Kidney tubule cell (primary cell): ENCODE data around the gene GOLPH3.
A peak's percentile ranks its signal among the peaks of the same experiment; 100 is the strongest.

Experiments used
- DNase-seq: peaks from one replicate; pipeline ENCODE4 v3.0.0-alpha.2; 2018; ENCODE audit warnings: low spot score

The GOLPH3 gene

DNA sequence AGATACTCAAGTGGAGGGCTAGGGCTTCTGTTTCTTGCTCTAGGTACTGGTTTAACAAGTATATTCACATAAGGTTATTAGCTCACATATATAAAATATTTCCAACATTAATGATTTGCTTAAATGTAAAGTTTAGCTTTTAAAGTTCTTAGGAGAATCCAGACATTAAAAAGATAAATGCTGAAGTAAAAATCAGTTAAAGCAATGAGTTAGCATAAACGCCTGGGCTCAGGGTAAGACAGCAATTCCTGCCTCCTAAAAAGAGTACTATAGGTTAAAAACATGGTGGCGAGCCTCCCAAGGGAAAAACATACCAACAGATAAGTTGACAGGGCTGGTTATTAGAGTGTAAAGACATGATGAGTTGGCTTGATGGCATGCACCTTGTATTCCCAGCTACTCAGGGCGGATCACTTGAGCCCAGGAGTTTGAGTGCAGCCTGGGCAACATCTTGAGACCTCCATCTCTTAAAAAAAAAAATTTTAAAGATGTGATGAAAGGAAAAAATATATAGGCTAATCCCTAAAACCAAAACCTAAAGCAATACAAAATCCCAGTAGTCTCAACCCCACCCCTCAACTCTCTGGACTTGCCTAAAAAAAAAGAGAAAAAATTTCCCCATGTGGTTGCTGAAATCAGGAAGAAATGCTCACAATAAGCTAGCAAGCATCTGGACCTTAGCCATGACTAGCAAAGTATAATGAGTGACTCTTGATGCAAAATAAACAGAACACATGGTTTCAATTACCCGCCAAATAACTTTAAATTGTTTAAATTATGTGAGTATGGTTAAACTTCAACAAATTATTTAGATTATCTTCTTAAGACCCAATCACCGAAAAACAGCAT lies 3.6 kb downstream of the GOLPH3 start:
- DNase-seq = peak; percentile 60

DNA sequence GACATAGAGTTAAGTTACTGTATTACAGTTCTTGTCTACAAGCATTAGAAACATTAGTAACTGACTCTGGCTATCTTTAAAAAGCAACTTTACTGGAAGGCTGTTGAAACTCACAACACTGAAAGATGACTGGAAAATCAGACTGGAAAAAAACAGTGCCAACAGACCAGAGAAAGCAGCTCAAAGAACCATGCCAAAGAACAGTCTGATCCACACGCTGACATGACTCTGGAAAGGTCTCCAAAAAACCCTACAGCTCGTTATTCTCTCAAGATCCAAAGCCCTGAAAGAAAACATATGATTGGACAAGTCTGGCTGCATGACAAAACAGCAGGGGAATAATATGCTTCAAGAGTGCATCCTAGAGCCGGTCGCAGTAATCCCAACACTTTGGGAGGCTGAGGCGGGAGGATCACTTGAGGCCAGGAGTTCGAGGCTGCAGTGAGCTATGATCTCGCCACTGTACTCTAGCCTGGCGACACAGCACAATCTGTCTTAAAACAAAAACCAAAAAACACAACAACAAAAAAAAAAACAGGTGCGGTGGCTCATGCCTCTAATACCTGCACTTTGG lies 5.6 kb downstream of the GOLPH3 start:
- DNase-seq = no peak

DNA sequence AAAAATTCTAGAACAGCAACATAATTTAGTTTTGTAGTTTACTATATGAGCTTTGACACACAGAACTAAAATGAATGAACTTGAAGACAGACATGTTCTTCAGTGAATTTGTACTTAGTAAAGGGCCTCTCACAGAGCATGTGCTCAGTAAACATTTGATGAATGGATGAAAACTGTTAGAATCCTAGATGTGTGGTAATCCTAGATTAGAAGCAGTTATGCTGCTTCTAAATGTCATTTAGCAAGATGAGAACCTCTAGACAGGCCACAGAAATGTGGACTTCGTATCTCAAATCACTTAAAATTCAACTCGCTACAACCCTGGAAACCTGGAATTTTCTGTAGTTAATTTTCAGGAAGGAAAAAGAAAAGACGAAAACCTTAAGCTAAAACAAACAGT lies 8.5 kb downstream of the GOLPH3 start:
- no peak for DNase-seq

DNA sequence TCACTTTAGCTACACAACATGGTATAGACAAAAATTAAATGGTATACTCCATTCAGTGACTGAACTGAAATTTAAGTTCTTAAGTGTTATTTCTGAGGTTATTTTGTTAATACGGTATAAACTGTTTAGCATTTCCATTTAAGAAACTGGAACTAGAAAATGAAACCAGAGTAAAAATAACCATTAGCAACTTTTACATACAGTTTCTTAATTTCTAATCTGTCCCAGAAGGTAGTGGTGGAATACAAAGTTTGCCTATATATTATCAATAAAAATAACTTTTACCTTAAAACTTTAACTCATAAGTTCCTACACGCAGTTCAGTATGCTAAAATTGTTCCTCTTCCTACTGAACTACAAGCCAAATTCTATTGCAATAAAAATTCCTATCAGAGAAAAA lies 10.3 kb downstream of the GOLPH3 start:
- no peak for DNase-seq

DNA sequence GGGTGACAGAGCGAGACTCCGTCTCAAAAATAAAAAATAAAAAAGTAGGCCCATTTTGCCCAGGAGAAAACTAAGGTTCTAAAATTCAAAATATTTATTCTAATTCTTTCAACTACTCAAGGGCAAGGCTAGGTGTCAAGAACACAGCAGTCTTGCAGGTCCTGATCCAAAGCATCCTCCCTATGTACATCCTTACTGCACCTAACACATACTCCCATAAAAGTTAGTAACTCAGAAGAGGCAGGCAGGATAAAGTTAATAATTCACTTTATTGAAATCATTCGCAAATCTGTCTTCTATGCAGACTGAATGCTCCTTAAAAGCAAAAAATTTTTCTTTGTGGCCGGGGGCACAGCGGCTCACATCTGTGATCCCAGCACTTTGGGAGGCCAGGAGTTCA lies 11.1 kb downstream of the GOLPH3 start:
- no peak for DNase-seq

DNA sequence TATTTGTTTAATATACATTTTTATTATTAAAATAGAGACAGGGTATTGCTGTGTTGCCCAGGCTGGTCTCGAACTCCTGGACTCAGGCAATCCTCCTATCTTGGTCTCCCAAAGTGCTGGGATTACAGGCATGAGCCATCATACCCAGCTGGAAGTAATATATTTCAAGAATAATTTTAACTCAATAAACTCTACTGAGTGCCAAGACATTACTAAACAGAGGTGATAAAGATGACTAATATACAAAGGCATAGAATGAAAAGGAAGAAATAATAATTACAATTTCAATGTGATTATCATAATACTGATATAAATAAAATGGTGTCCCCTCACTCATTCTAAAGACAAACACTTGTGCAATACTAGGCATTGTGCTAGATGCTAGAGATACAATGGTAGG lies 13.9 kb downstream of the GOLPH3 start:
- DNase-seq = no peak

DNA sequence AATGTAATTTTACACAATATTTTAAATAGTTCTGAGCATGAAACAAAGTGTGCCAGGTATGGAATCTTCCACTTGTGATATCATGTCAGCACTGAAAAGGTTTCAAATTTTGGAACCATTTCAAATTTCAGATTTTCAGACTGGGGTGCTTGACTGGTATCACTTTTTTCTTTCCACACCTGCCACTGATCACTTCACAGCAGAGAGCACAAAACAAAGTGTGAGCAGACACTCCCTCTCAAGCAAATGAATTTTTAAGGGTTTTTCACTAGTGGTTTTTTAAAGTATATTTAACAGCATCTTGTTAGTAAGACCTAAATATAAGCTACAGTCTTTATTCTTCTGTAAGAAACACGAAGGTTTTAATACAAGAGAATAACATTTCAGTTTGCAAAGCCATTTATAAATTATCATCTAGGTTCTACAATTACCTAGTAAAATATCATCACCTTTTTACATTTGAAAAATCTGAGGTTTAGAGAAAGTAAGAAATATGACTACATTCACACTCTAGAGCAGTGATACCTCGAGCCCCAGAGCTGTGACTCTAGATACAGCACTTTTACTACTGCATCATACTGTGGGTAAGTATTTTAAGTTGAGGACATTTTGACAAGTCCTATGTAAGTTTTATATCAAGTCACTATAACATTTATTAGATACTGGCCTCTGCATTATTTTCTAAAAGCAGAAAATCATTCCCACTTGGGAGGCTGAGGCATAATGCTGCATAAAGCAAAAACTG lies 14.6 kb downstream of the GOLPH3 start:
- no peak for DNase-seq

DNA sequence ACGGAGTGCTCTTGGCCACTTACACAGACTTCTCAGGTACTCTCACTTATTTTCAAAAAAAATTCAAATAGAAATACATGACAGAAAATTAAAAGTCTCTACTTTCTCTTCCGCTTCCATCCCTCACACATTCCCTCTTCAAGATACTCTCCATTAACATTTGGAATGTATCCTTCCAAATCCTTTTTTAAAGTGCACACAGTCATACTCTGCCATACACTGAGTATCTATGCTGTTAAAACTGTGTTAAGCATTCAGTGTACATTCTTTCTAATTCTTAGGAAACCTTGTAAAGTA lies 15.5 kb downstream of the GOLPH3 start:
- no peak for DNase-seq

DNA sequence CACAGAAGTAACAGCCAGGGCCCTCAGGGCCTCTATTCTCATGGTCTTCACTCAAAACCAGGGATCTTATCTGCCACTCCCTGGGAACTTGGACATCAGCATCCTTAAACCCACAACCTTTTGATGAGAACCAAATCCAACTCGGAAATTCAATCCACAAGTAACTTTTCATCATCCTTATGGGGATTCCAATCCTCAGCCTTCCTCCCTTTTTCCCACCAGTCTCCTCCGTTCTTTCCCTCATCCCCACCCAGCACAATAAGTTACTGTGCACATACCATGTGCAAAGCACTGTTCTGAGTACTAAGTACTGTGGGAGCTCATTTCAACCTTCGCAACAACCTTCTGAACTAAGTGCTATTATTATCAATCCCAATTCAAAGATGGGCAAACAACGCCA lies 17.0 kb downstream of the GOLPH3 start:
- no peak for DNase-seq

DNA sequence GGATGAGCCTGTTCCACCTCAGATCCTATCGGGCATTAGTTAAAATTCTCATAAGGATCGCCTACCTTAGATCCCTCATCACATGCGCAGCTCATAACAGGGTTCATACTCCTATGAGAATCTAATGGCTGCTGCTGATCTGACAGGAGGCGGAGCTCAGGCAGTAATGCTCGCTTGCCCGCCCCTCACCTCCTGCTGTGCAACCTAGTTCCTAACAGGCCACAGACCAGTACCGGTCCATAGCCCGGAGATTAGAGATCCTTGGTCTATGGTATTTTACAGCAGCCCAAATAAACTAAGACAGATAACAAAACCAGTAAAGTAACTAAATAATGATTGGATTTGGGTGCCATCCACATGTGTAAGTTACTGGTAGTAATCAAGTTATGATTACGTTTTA lies 17.5 kb downstream of the GOLPH3 start:
- DNase-seq = no peak

DNA sequence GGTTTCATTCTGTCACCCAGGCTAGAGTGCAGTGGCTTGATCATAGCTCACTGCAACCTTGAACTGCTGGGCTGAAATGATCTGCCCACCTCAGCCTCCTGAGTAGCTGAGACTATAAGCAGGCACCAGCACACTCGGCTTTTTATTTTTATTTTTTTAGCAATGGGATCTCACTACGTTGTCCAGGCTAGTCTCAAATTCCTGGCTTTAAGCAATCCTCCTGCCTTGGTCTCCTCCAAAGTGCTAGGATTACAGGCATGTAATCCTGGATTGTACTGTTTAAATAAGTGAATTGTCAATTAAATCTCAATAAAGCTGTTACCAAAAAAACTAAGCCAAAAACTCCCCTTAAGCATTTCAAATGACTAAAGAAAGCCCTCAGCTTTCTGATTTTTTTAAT lies 18.9 kb downstream of the GOLPH3 start:
- DNase-seq = no peak

DNA sequence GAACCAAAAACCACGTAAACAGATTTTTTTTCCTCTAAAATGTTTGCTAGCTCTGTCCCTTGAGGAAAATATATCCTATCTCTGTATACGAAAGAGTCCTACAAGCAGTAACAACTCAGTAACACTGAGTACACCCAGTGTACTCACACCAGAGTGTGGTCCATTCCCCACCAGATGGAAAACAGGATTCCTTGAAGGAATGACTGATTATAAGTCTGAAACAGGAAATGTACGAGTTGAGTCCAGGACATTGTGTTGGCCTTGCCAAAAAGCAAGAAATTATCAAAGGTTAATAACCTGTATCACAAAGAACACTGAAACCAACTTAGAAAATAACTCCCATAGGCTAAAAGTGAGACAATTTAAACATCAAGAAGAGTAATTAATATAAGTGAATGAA lies 20.4 kb downstream of the GOLPH3 start:
- DNase-seq = no peak

DNA sequence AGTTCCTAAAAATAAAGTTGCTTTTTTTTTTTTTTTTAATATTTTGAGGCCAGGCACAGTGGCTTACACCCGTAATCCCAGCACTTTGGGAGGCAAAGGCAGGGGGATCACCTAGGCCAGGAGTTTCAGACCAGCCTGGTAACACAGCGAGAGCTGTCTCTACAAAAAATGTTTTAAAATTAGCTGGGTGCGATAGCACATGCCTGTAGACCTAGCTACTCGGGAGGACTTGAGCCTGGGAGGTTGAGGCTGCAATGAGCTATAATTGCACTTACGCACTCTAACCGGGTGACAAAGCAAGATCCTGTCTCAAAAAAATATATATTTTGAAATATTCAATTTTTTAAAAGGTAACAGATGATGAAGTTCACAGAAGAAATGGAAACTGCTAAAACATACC lies 22.9 kb downstream of the GOLPH3 start:
- DNase-seq = no peak

DNA sequence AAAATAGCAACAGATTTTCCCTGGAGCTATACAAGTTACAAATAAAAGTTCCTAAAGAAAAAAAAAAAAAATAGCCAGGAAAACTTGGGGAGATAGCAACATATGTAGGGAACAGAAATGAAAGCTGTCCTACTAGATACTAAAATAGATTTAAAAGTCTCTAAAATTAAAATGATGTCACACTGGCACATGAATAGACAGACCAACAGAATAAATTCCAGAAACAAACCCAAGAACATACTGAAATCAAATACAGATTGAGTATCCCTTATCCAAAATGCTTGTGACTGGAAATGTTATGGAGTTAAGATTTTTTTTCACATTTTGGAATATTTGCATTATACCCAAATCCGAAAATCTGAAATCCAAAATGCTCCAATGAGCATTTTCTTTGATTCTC lies 23.8 kb downstream of the GOLPH3 start:
- DNase-seq = no peak

DNA sequence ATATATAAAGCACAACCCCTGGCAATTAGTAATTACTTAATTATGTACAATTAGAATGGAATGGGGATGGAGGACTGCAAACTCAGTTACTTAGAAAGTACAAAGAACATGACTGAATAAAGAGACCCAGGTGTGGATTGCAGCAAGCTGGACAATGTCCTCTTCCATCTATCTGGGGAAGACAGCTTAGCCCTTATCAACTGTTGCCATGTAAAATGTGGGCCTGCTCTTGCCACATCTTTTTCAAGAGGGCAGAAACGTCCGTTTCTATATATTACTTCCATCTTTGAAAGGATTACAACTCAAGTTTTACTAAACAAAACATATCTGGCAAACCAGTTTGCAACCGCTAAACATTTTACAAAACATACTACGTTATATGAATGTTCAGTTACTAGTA lies 26.2 kb downstream of the GOLPH3 start:
- DNase-seq = no peak

DNA sequence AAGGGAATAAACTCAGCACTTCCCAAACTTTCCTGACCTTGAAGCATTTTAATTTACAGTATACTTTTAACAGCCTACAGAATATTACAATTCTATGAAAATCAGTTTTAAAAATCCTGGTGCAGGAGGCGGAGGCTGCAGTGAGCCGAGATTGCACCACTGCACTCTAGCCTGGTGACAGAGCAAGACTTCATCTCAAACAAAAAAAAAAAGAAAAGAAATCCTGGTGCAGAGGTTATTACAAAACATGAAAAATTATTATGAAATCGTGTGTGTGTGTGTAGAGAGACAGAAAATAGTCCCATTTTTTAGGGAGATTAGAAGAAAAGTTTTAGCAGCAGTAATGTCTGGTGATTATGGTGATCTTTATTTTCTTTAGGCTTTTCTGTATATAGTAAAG lies 26.9 kb downstream of the GOLPH3 start:
- DNase-seq = no peak

DNA sequence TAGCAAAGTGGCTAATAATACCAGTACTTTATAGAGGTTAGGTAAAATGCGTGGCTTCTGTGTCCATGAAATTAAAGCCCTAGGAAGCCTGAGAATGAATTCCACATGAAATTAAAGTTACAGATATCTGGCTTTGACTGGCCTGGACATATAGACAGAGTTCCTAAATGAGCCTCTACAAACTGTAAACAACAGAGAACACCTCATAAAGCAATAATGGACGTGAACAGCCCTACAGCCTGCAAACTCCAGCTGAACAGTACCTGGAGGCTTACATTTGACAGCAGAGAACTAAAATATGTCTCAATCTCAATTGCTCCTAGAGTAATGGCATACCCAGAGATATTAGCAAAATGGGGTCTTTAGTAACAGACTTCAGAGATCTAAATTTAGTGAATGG lies 28.7 kb downstream of the GOLPH3 start:
- DNase-seq = no peak

DNA sequence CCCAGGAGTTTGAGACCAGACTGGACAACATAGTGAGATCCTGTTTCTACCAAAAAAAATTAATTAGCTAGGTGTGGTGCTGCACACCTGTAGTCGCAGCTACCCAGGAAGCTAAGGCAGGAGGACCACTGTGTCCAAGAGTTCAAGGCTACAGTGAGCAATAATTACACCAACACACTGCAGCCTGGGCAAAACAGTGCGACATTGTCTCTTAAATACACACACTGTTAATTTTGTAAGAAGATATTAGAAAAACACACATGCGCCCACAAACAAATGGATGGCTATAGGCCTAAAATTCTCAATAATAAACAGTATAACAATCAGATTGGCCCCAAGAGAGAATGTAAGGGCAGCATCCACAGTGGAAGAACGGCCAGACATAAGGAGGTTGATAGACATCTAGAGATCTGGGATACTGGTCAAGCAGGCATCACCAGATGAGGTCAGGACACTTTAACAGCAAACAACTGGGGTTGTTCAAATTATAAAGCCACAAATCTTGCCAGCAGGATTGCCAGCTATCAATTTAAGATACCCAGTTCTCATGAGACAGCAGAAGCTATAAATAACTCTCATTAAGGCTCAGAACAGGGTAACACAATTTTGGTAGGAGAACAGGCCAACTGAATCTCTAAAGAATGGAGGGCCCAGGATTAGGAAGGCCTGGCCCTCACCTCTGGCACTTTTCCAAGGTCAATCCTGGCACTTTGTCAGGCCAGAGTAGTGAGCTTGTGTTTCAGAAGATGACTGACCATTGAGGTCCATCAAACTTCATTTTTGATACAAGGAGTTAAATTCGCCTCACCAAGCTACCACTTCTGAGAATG lies 29.5 kb downstream of the GOLPH3 start:
- DNase-seq = no peak

DNA sequence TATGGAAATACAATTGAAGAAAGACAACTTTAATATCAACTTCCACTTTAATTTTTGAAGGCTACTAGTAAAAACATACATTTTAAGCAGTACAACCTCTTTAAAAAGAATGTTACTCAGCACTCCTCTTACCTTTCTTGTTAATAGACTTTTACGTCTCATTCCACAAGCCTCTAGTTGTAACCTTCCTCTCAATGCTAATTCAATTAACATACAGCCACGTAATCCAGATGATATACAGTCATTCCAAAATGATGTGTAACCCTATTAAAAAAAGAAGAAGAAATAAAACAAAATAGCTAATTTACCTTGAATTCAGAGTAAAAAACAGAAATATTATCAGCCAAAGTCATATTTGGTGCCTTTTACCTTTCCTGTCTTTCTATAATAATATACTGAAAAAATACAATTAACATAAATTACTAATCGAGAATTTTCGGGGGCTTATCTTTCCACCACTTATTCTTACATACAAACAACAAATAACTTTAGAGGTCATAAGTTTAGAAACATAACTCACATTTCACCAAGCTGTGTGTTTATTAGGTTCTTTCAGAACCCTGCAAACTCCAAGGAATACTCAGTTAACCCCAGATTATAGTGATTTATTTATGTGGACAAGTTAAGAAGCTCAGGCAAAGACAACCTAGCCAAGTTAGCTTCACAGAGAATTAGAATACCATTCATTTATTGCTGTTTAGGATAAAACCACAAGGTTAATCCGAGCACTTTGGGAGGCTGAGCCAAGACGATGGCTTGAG lies 30.3 kb downstream of the GOLPH3 start:
- DNase-seq = no peak

DNA sequence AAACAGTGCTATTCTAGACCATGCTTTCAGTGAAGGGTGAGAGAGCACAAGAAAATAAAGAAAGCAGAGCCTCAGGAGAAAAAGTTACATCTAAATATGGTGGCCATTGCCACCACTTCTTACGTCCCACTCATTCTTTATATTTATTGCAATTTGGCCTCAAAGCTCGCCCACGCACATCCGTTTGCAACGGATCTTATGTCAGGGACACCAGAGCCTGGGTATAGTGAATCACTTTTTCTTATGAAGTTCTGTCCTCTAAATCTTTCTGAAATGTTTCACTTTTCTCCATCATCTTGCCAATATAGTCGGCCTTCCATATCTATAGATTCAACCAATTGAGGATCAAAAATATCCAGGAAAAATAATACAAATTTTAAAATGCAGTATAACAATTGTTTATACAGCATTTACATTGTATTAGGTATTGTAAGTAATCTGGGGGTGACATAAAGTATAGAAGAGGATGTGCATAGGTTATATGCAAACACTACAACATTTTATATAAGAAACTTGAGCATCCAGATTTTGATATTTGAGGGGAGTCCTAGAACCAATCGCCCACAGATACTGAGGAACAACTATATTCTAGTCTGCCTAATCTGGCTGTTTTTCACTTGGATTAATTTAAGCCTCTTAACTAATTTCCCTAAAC lies 35.2 kb downstream of the GOLPH3 start:
- DNase-seq = no peak

DNA sequence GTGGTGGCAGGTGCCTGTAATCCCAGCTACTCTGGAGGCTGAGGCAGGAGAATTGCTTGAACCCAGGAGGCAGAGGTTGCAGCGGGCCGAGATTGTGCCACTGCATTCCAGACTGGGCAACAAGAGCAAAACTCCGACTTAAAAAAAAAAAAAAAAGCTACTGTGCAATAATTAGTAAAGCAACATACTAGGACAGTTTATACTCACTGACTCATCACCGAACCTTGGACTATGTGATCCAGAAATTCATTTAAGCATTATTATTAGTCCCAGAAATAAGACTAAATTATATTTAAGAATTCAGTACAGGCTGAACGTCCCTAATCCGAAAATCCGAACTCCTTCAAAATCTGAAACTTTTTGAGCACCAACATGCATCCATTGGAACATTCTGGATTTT lies 37.8 kb downstream of the GOLPH3 start:
- no peak for DNase-seq
